Body of pancreas (tissue), 4 donors: ENCODE measurements around the gene APOBEC3G. TPM values are rescaled to one million over a fixed set of nuclear protein-coding genes. Genes with fewer than 3 reads are reported as not detected.

Experiments
- ATAC-seq: fragments of 150-250 bp; one replicate; pipeline ENCODE4 v1.9.1; 2016
- DNase-seq, 4 donors: peaks; one replicate each; pipeline ENCODE4 v3.0.0-alpha.2; 2019
- H3K27ac ChIP-seq, 4 donors: fragments of 200-600 bp; sonication (generic); 1 replicate in 3 of 4; 2 replicates in 1 of 4; pipeline versions ENCODE4 v1.5.1 to v1.6.1; 2016 to 2019; ENCODE audit warnings: mild to moderate bottlenecking in 1 of 4, mixed read lengths in 1 of 4, moderate library complexity in 1 of 4
- H3K27me3 ChIP-seq, 2 donors: fragments of 200-600 bp; sonication (generic); one replicate each; pipeline ENCODE4 v1.6.0; 2016; ENCODE audit warnings: mild to moderate bottlenecking in 1 of 2
- H3K36me3 ChIP-seq, 2 donors: fragments of 200-600 bp; sonication (generic); replicated peaks in 1 of 2; 2 replicates each; pipeline ENCODE4 v1.5.1; 2016; ENCODE audit warnings: low read depth in 2 of 2; ENCODE audit not compliant: insufficient read depth in 1 of 2
- H3K4me1 ChIP-seq: fragments of 200-600 bp; sonication (generic); one replicate; pipeline ENCODE4 v1.6.0; 2016
- H3K4me3 ChIP-seq, 2 donors: fragments of 200-600 bp; sonication (generic); 1 replicate in 1 of 2; 2 replicates in 1 of 2; pipeline ENCODE4 v1.5.1; 2016 to 2019
- H3K9me3 ChIP-seq, 3 donors: fragments of 200-600 bp; sonication (generic); 1 replicate in 2 of 3; 2 replicates in 1 of 3; pipeline ENCODE4 v1.5.1; 2016
- POLR2A ChIP-seq, 3 donors: fragments of 450-650 bp; IDR thresholded peaks; one replicate each; pipeline ENCODE4 v1.6.1; 2016; ENCODE audit warnings: antibody characterized with exemption in 3 of 3, mild to moderate bottlenecking in 2 of 3
- WGBS, 2 donors: methylation state at CpG; one replicate each; pipeline ENCODE4 v1.1.5; 2017; 5-methylcytosine and 5-hydroxymethylcytosine counted together
- intact Hi-C: fragments of 100-400 bp; cut with DNase I; formaldehyde crosslinking; loops from one replicate; pipeline ENCODE4 v1.15.1; 2023
- total RNA-seq, 2 donors: library from RNA; depleted of rRNA; stranded (reverse); fragments of >200 nt; gene quantifications; one replicate each; pipeline ENCODE4 v1.1.0, GENCODE V29; 2016
- TF ChIP-seq, protein P1 (sequence below), 7 experiments: fragments of 450-650 bp in 4 of 7; fragments of 200-600 bp in 3 of 7; sonication (generic) in 3 of 7; IDR thresholded peaks; one replicate each; pipeline ENCODE4 v1.5.1; 2016 to 2019; ENCODE audit warnings: antibody characterized with exemption in 7 of 7

APOBEC3G gene
- total RNA-seq, 2 donors from 2014 or later, result 5.4 to 6.3 TPM

DNA sequence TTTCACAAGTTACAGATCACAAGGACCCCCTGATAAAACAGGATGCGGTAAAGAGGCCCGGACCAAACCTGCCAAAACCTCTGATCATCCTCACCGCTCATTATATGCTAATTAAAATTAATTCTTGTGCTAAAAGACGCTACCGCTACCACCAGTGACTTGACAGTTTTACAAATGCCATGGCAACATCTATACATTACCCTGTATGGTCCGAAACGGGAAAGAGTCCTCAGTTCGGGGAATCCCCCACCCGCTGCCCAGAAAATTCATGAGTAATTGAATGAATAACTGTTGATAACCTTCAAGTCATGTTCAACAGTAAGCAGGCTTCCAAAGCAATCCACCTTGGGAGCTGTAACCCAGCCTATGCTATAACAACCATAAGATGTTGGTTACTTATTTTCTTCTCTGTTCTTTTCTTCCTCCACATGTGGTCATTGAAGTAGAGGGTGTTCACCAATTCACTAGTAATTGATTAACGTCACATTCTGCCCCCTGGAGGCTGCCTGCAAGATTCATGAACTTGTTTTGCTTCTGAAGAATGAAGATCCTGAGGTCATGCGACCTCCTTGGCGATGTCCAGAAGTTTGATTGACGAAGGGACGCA is 40.6 kb downstream of the APOBEC3G start:
- Histone ChIP-seq H3K4me3 (no peak overlapping the region), H3K9me3 (no peaks in the 10 kb centered on the region), H3K36me3 (no peaks in the 10 kb centered on the region), H3K27me3 (no peaks in the 10 kb centered on the region), H3K4me1 (no peaks in the 10 kb centered on the region), H3K27ac (no peak overlapping the region)
- WGBS, 2 donors, result 46 to 47% methylated on average over 14 of the region's 14 CpGs
- ATAC-seq (peak; percentile 62), DNase-seq (peak; percentile 61 to 75 (median 66))
- intact Hi-C loops, result no loop called here
- TF ChIP-seq, protein P1, sequence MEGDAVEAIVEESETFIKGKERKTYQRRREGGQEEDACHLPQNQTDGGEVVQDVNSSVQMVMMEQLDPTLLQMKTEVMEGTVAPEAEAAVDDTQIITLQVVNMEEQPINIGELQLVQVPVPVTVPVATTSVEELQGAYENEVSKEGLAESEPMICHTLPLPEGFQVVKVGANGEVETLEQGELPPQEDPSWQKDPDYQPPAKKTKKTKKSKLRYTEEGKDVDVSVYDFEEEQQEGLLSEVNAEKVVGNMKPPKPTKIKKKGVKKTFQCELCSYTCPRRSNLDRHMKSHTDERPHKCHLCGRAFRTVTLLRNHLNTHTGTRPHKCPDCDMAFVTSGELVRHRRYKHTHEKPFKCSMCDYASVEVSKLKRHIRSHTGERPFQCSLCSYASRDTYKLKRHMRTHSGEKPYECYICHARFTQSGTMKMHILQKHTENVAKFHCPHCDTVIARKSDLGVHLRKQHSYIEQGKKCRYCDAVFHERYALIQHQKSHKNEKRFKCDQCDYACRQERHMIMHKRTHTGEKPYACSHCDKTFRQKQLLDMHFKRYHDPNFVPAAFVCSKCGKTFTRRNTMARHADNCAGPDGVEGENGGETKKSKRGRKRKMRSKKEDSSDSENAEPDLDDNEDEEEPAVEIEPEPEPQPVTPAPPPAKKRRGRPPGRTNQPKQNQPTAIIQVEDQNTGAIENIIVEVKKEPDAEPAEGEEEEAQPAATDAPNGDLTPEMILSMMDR (IDR thresholded peaks at IDR 0.05), result peak; percentile 28 to 65 (median 54)
- TF ChIP-seq POLR2A (IDR thresholded peaks at IDR 0.05), result no peak

DNA sequence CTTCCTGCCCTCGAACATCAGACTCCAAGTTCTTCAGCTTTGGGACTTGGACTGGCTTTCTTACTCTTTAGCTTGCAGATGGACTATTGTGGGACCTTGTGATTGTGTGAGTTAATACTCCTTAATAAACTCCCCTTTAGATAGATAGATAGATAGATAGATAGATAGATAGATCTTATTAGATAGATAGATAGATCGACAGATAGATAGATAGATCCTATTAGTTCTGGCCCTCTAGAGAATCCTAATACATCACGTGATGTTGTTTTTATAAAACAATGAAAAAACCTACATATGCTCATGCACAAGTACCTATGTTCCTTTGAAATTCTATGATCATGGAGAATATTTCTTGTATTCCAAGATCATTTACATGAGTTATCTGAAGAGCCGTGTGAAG is 43.9 kb downstream of the APOBEC3G start:
- intact Hi-C loops, result loop anchor here (5.0 to 10.0 kb wide), 2 partner anchors 254 to 346 kb away; no protein-coding TSS in a partner anchor

DNA sequence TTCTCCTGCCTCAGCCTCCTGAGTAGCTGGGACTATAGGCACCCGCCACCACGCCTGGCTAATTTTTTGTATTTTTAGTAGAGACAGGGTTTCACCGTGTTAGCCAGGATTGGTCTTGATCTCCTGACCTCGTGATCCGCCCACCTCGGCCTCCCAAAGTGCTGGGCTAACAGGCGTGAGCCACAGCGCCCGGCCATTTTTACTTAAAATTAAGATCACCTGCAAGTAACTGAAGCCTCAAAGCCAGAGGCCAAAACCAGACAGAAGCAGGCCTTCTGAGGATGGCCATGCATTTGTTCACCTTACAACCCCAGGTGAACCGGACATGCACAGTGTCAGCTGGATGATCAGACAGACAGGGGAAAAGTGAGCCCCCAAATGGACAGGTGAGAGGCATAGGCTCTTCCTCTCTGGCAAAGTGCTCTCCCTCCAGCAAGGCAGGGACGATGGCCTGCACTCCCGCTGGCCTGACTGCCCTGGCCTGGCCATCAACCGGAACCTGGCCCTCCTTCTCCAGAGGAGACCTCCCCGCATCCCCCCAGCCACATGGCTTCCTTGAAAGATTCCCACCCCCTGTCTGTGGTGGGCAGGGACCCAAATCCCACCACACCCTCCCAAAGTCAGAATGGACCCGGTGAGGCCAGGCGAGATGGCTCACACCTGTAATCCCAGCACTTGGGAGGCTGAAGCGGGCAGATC is 45.8 kb downstream of the APOBEC3G start:
- Histone ChIP-seq H3K4me1 (no peaks in the 10 kb centered on the region), H3K9me3 (no peaks in the 10 kb centered on the region), H3K27ac (no peak overlapping the region), H3K36me3 (no peaks in the 10 kb centered on the region), H3K27me3 (no peaks in the 10 kb centered on the region), H3K4me3 (no peak overlapping the region)
- 91 to 92% methylated on average over 15 to 17 of the region's 17 CpGs for WGBS, 2 donors
- ATAC-seq, result no peak
- intact Hi-C loops, result loop anchor here (5.0 to 10.0 kb wide), 2 partner anchors 256 to 348 kb away; no protein-coding TSS in a partner anchor
- TF ChIP-seq POLR2A (IDR thresholded peaks at IDR 0.05), result no peak
- TF ChIP-seq, protein P1 (IDR thresholded peaks at IDR 0.05), result no peak
- no peak for DNase-seq

More for the DNA sequence above, 43.9 kb downstream of the APOBEC3G start:
- Histone ChIP-seq H3K4me3 (no peak overlapping the region), H3K9me3 (no peaks in the 10 kb centered on the region), H3K4me1 (no peaks in the 10 kb centered on the region), H3K36me3 (no peaks in the 10 kb centered on the region), H3K27me3 (no peaks in the 10 kb centered on the region), H3K27ac (no peak overlapping the region)
- ATAC-seq (no peak), DNase-seq (no peak)
- TF ChIP-seq, protein P1 (IDR thresholded peaks at IDR 0.05), result no peak
- TF ChIP-seq POLR2A (IDR thresholded peaks at IDR 0.05), result no peak
- 53 to 64% methylated on average over 4 of the region's 4 CpGs for WGBS, 2 donors

GRCh38 chr22:39123751-39124581 is 46.9 kb downstream of the APOBEC3G start:
- intact Hi-C loops, result loop anchor here (5.0 to 10.0 kb wide), 2 partner anchors 257 to 349 kb away; no protein-coding TSS in a partner anchor
- Histone ChIP-seq H3K36me3 (no peaks in the 10 kb centered on the region), H3K9me3 (no peaks in the 10 kb centered on the region), H3K4me3 (no peak overlapping the region), H3K27ac (no peak overlapping the region), H3K4me1 (no peaks in the 10 kb centered on the region), H3K27me3 (no peaks in the 10 kb centered on the region)
- DNase-seq (no peak), ATAC-seq (no peak)
- 32 to 45% methylated on average over 28 to 31 of the region's 33 CpGs for WGBS, 2 donors
- TF ChIP-seq, protein P1 (IDR thresholded peaks at IDR 0.05), result no peak
- no peak for TF ChIP-seq POLR2A (IDR thresholded peaks at IDR 0.05)
